A549 (cell line): Measurements from ENCODE around the gene YPEL1. TPM values are rescaled to one million over a fixed set of nuclear protein-coding genes. Genes with fewer than 3 reads are reported as not detected.

Experiments
- ATAC-seq, 2 experiments: fragments of 200-7000 bp in 1 of 2; fragments of >200 bp in 1 of 2; cut with Nextera tagmentation in 1 of 2; cut with Tn5 transposase in 1 of 2; 3 replicates each; pipeline versions ENCODE4 v1.8.0 to v1.9.1; 2018 to 2020; ENCODE audit warnings: mild to moderate bottlenecking in 1 of 2, moderate library complexity in 1 of 2
- CTCF ChIA-PET: fragments of 300-600 bp; sonication (Branson Sonifier 250); formaldehyde crosslinking; extraction: SDS; loops from one replicate; lab custom pipeline; 2021; ENCODE audit warnings: antibody characterized with exemption, inconsistent platforms; lab: Yijun Ruan, JAX
- POLR2A ChIA-PET: fragments of 350-600 bp; formaldehyde crosslinking; extraction: SDS; loops from one replicate; lab custom pipeline; 2021; ENCODE audit warnings: antibody characterized with exemption, inconsistent platforms; lab: Yijun Ruan, JAX
- DNase-seq, 2 experiments: peaks; one replicate each; pipeline versions ENCODE4 v3.0.0 to v3.0.0-alpha.2; 2011 to 2016; ENCODE audit warnings: low read depth in 1 of 2, low spot score in 1 of 2
- FAIRE-seq: peaks from 2 replicates; lab custom pipeline; 2011; peaks lifted over from hg19 to GRCh38; lab: Jason Lieb, UNC
- H3K27ac ChIP-seq, 2 experiments: fragments of >200 bp; sonication (Bioruptor Twin); formaldehyde crosslinking; 3 replicates each; pipeline ENCODE4 v1.5.1; 2016 to 2017
- H3K4me1 ChIP-seq: fragments of >200 bp; sonication (Bioruptor Twin); formaldehyde crosslinking; 3 replicates; pipeline ENCODE4 v1.6.1; 2016
- H3K4me2 ChIP-seq: fragments of >200 bp; sonication (Bioruptor Twin); formaldehyde crosslinking; 3 replicates; pipeline ENCODE4 v1.6.1; 2016
- H3K4me3 ChIP-seq: fragments of >200 bp; sonication (Bioruptor Twin); formaldehyde crosslinking; 3 replicates; pipeline ENCODE4 v1.5.1; 2016
- H3K9me3 ChIP-seq: fragments of >200 bp; sonication (Bioruptor Twin); formaldehyde crosslinking; 3 replicates; pipeline ENCODE4 v1.6.1; 2016
- CEBPB ChIP-seq, 2 experiments: fragments of >200 bp in 1 of 2; sonication (Bioruptor Twin) in 1 of 2; formaldehyde crosslinking in 1 of 2; IDR thresholded peaks; 2 replicates each; pipeline ENCODE4 v1.6.1; 2012 to 2016
- EP300 ChIP-seq, 2 experiments: fragments of >200 bp; sonication (Bioruptor Twin); formaldehyde crosslinking; IDR thresholded peaks; 2 replicates in 1 of 2; 3 replicates in 1 of 2; pipeline ENCODE4 v1.6.1; 2016 to 2017
- HOXA7 ChIP-seq: fragments of 250-450 bp; sonication (Bioruptor Pico); IDR thresholded peaks from 2 replicates; pipeline ENCODE4 v1.5.0; 2020; ENCODE audit warnings: mild to moderate bottlenecking, moderate library complexity
- KDM5A ChIP-seq: fragments of 200-600 bp; sonication (generic); IDR thresholded peaks from 2 replicates; pipeline ENCODE4 v1.6.1; 2016; ENCODE audit warnings: antibody characterized with exemption, mild to moderate bottlenecking
- MAZ ChIP-seq: fragments of 150-350 bp; IDR thresholded peaks from 2 replicates; pipeline ENCODE4 v1.6.1; 2014; ENCODE audit warnings: antibody characterized with exemption, low read depth, low read length, borderline replicate concordance
- NPAS2 ChIP-seq: fragments of 250-450 bp; sonication (Bioruptor Pico); IDR thresholded peaks from 2 replicates; pipeline ENCODE4 v1.8.0; 2022; ENCODE audit warnings: mild to moderate bottlenecking, moderate library complexity, borderline replicate concordance
- NR3C1 ChIP-seq: fragments of >200 bp; sonication (Bioruptor Twin); formaldehyde crosslinking; IDR thresholded peaks from 3 replicates; pipeline ENCODE4 v1.6.1; 2017
- POLR2AphosphoS2 ChIP-seq: conservative IDR thresholded peaks from 2 replicates; pipeline ENCODE4 v1.6.1; 2012; ENCODE audit warnings: low read length, improper control_type of control experiment, inconsistent platforms
- RCOR1 ChIP-seq: fragments of 150-350 bp; IDR thresholded peaks from 2 replicates; pipeline ENCODE4 v1.6.1; 2014; ENCODE audit warnings: antibody characterized with exemption, low read length, low read depth
- ZC3H11A ChIP-seq: fragments of 450-650 bp; IDR thresholded peaks from 2 replicates; pipeline ENCODE4 v1.6.1; 2014; ENCODE audit warnings: antibody characterized with exemption, mild to moderate bottlenecking
- ZNF302 ChIP-seq: fragments of 250-450 bp; sonication (Bioruptor Pico); IDR thresholded peaks from 2 replicates; pipeline ENCODE4 v1.9.0; 2021; ENCODE audit warnings: inconsistent platforms, mild to moderate bottlenecking, moderate library complexity
- WGBS: methylation state at CpG from one replicate; pipeline ENCODE4 v1.1.6; 2017; ENCODE audit errors: missing lambda C conversion rate; 5-methylcytosine and 5-hydroxymethylcytosine counted together
- polyA plus RNA-seq, 4 experiments: library from polyadenylated mRNA; depleted of rRNA in 3 of 4; stranded (reverse); fragments of >200 nt; fragmentation: RNase III in 1 of 4; extraction: RNeasy Plus Mini Kit Qiagen cat#74134 plus additional on column Dnase treatment in 1 of 4; gene quantifications; 2 replicates in 3 of 4; 3 replicates in 1 of 4; pipeline ENCODE4 v1.2.3, GENCODE V29; 2011 to 2017
- TF ChIP-seq, protein P1 (sequence below): fragments of 200-600 bp; sonication (generic); IDR thresholded peaks from 2 replicates; pipeline ENCODE4 v1.6.1; 2016; ENCODE audit warnings: antibody characterized with exemption, mild to moderate bottlenecking, moderate library complexity
- TF ChIP-seq, protein P2 (sequence below): fragments of 250-450 bp; sonication (Bioruptor Pico); IDR thresholded peaks from 2 replicates; pipeline ENCODE4 v1.5.0; 2021; ENCODE audit warnings: mild to moderate bottlenecking, moderate library complexity, borderline replicate concordance
- TF ChIP-seq, protein P3 (sequence below): IDR thresholded peaks from 2 replicates; pipeline ENCODE4 v1.6.1; 2012; ENCODE audit warnings: low read depth, borderline replicate concordance

The YPEL1 gene
- polyA plus RNA-seq, 2 of the 4 experiments (the other 2 are of a cell fraction), result 0.22 to 0.59 TPM

DNA sequence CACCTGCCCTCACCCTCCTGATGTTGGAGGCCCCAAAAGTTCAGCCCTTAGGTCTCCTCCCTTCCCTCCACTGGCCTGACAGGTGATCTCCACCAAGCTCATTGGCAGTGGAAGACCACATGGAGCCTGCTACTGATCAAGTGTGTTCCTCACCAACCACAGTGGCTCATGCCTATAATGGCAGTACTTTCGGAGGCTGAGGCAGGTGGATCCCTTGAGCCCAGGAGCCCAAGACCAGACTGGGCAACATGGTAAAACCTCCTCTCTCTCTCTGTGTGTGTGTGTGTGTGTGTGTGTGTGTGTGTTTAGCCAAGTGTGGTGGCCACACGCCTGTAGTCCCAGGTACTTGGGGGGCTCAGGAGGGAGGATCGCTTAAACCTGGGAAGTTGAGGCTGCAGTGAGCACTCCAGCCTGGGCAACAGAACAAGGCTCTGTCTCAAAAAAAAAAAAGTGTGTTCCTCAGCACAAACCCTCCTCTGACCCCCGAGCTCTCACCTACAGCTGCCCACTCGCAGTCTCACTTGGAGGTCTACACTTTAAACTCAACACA, 4.3 kb upstream of the YPEL1 start:
- H3K4me2 ChIP-seq, result no peak overlapping the region
- H3K27ac ChIP-seq, result no peak overlapping the region
- no peak for TF ChIP-seq CEBPB (IDR thresholded peaks at IDR 0.05)
- TF ChIP-seq, protein P1, sequence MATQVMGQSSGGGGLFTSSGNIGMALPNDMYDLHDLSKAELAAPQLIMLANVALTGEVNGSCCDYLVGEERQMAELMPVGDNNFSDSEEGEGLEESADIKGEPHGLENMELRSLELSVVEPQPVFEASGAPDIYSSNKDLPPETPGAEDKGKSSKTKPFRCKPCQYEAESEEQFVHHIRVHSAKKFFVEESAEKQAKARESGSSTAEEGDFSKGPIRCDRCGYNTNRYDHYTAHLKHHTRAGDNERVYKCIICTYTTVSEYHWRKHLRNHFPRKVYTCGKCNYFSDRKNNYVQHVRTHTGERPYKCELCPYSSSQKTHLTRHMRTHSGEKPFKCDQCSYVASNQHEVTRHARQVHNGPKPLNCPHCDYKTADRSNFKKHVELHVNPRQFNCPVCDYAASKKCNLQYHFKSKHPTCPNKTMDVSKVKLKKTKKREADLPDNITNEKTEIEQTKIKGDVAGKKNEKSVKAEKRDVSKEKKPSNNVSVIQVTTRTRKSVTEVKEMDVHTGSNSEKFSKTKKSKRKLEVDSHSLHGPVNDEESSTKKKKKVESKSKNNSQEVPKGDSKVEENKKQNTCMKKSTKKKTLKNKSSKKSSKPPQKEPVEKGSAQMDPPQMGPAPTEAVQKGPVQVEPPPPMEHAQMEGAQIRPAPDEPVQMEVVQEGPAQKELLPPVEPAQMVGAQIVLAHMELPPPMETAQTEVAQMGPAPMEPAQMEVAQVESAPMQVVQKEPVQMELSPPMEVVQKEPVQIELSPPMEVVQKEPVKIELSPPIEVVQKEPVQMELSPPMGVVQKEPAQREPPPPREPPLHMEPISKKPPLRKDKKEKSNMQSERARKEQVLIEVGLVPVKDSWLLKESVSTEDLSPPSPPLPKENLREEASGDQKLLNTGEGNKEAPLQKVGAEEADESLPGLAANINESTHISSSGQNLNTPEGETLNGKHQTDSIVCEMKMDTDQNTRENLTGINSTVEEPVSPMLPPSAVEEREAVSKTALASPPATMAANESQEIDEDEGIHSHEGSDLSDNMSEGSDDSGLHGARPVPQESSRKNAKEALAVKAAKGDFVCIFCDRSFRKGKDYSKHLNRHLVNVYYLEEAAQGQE, result no peak
- no peak for TF ChIP-seq EP300 (IDR thresholded peaks at IDR 0.05)
- no peak for TF ChIP-seq NPAS2
- TF ChIP-seq, protein P2, sequence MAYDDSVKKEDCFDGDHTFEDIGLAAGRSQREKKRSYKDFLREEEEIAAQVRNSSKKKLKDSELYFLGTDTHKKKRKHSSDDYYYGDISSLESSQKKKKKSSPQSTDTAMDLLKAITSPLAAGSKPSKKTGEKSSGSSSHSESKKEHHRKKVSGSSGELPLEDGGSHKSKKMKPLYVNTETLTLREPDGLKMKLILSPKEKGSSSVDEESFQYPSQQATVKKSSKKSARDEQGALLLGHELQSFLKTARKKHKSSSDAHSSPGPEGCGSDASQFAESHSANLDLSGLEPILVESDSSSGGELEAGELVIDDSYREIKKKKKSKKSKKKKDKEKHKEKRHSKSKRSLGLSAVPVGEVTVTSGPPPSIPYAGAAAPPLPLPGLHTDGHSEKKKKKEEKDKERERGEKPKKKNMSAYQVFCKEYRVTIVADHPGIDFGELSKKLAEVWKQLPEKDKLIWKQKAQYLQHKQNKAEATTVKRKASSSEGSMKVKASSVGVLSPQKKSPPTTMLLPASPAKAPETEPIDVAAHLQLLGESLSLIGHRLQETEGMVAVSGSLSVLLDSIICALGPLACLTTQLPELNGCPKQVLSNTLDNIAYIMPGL, result no peak
- TF ChIP-seq, all 56 proteins: peak for 0
- POLR2A ChIA-PET, result no interaction called here
- no peak for FAIRE-seq
- Histone ChIP-seq H3K9me3 (no peaks in the 10 kb centered on the region), H3K4me1 (0 out of 3 replicates have a peak, but pooled peaks cover under 1% of the 10 kb centered on the region), H3K4me3 (no peak overlapping the region)
- no peak for ATAC-seq
- WGBS, result 52% methylated on average over 3 of the region's 5 CpGs
- no peak for DNase-seq
- CTCF ChIA-PET, result interaction anchor here (1.5 kb wide), 1 partner anchor 198 kb away, joined by 4 read pairs; no protein-coding TSS in a partner anchor

DNA sequence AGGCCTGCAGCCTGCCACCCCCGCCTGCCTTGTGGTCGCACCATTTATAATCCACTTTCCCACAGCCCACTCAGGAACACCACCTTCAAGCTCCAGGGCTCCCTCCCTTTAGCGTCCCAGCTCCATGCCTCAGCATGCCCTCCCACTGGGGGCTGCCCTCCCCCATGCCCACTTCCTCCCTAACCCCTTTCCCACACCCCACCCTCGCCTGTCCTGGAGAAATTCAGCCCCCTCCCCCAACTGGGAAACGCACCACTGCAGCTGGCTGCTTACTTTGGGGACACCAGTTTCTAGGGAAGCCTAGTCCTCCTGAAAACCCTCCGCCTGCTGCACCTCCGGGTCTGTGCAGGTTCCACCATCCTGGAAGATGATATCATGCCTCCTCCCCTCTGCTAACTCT, 3.4 kb upstream of the YPEL1 start:
- H3K4me2 ChIP-seq, result no peak overlapping the region
- WGBS, result 61% methylated on average over 7 of the region's 7 CpGs
- TF ChIP-seq, protein P3, sequence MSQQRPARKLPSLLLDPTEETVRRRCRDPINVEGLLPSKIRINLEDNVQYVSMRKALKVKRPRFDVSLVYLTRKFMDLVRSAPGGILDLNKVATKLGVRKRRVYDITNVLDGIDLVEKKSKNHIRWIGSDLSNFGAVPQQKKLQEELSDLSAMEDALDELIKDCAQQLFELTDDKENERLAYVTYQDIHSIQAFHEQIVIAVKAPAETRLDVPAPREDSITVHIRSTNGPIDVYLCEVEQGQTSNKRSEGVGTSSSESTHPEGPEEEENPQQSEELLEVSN, result no peak
- TF ChIP-seq, protein P1, result no peak
- TF ChIP-seq RCOR1 (no peak), HOXA7 (CRISPR knock-in tag) (no peak), NR3C1 (no peak), POLR2AphosphoS2 (no peak)
- FAIRE-seq (no peak), DNase-seq (no peak), ATAC-seq (no peak)
- H3K4me3 ChIP-seq, result no peak overlapping the region
- H3K4me1 ChIP-seq, result peaks cover 4% of the 10 kb centered on the region; the same call in 1 of the 3 replicates
- H3K27ac ChIP-seq, result no peak overlapping the region
- ChIA-PET POLR2A (no interaction called here), CTCF (interaction anchor here (1.5 kb wide), 1 partner anchor 199 kb away, joined by 4 read pairs; no protein-coding TSS in a partner anchor)
- no peaks in the 10 kb centered on the region for H3K9me3 ChIP-seq

DNA sequence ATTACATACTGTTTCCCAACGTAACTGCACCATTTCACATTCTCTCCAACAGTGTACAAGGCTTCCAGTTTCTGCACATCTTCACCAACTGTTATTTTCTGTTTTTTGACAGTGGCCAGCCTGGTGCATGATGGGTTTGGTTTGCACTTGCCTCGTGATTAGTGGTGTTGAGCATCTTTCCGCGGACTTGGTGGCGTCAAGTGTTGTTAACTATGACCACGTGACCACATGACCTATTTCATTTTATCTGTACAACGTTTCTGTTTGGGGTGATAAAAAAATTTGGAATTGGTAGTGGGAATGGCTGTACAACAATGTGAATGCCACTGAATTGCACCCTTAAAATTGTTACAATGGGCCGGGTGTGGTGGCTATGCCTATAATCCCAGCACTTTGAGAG, 2.5 kb upstream of the YPEL1 start:
- Histone ChIP-seq H3K27ac (no peak overlapping the region), H3K9me3 (no peaks in the 10 kb centered on the region), H3K4me2 (no peak overlapping the region), H3K4me3 (no peak overlapping the region), H3K4me1 (peaks cover 4% of the 10 kb centered on the region; the same call in 1 of the 3 replicates)
- no peak for FAIRE-seq
- 61% methylated on average over 8 of the region's 8 CpGs for WGBS
- CTCF ChIA-PET, result interaction anchor here (0.9 kb wide), 1 partner anchor 26 kb away, joined by 3 read pairs; no protein-coding TSS in a partner anchor
- POLR2A ChIA-PET, result no interaction called here
- TF ChIP-seq NR3C1 (no peak), ZC3H11A (no peak), MAZ (no peak), KDM5A (no peak), ZNF302 (CRISPR knock-in tag) (no peak)
- DNase-seq, result no peak
- ATAC-seq, result no peak
